Keratinocyte (primary cell): ENCODE data around the gene EFCAB8. TPM values are rescaled to one million over a fixed set of nuclear protein-coding genes. Genes with fewer than 3 reads are reported as not detected.

Experiments used
- DNase-seq: peaks from one replicate; pipeline ENCODE4 v3.0.0-alpha.2; 2011; ENCODE audit warnings: low read depth, missing footprints, low spot score
- FAIRE-seq: peaks from 2 replicates; lab custom pipeline; 2011; peaks lifted over from hg19 to GRCh38; lab: Jason Lieb, UNC
- H2AFZ ChIP-seq: 2 replicates; pipeline ENCODE4 v1.6.0; 2012; ENCODE audit warnings: low read length, control low read depth, inconsistent platforms; ENCODE audit not compliant: control insufficient read depth
- H3K27ac ChIP-seq: 2 replicates; pipeline ENCODE4 v1.5.1; 2011; ENCODE audit warnings: low read length; ENCODE audit not compliant: control insufficient read depth, insufficient read depth
- H3K27me3 ChIP-seq: 3 replicates; pipeline ENCODE4 v1.6.0; 2011; ENCODE audit warnings: low read length; ENCODE audit not compliant: control insufficient read depth, insufficient read depth; ENCODE audit errors: extremely low read depth
- H3K36me3 ChIP-seq, 2 experiments: 2 replicates in 1 of 2; 3 replicates in 1 of 2; pipeline ENCODE4 v1.5.1; 2011; ENCODE audit warnings: low read length in 2 of 2, mild to moderate bottlenecking in 1 of 2; ENCODE audit not compliant: control insufficient read depth in 2 of 2, insufficient read depth in 2 of 2; ENCODE audit errors: extremely low read depth in 1 of 2
- H3K4me1 ChIP-seq: 3 replicates; pipeline ENCODE4 v1.5.1; 2011; ENCODE audit warnings: low read length; ENCODE audit not compliant: control insufficient read depth, insufficient read depth; ENCODE audit errors: extremely low read depth
- H3K4me2 ChIP-seq: 3 replicates; pipeline ENCODE4 v1.6.0; 2011; ENCODE audit warnings: low read depth, low read length; ENCODE audit not compliant: control insufficient read depth, insufficient read depth; ENCODE audit errors: extremely low read depth
- H3K4me3 ChIP-seq, 3 experiments: fragments of 200-600 bp in 1 of 3; sonication (generic) in 1 of 3; 2 replicates in 2 of 3; 3 replicates in 1 of 3; pipeline ENCODE4 v1.5.1; 2011 to 2016; ENCODE audit warnings: low read length in 3 of 3, mild to moderate bottlenecking in 3 of 3, control low read depth in 2 of 3, inconsistent platforms in 1 of 3, low read depth in 1 of 3, mixed read lengths in 1 of 3, mixed run types in 1 of 3, moderate library complexity in 1 of 3; ENCODE audit not compliant: control insufficient read depth in 2 of 3, insufficient read depth in 2 of 3; ENCODE audit errors: extremely low read depth in 1 of 3
- H3K79me2 ChIP-seq: 2 replicates; pipeline ENCODE4 v1.6.0; 2012; ENCODE audit warnings: low read length; ENCODE audit not compliant: control insufficient read depth, insufficient read depth
- H3K9ac ChIP-seq: 3 replicates; pipeline ENCODE4 v1.6.0; 2011; ENCODE audit warnings: low read length; ENCODE audit not compliant: control insufficient read depth, insufficient read depth; ENCODE audit errors: extremely low read depth
- H3K9me1 ChIP-seq: 3 replicates; pipeline ENCODE4 v1.6.0; 2011; ENCODE audit warnings: low read length; ENCODE audit not compliant: control insufficient read depth, insufficient read depth; ENCODE audit errors: extremely low read depth
- H3K9me3 ChIP-seq: 2 replicates; pipeline ENCODE4 v1.5.1; 2012; ENCODE audit warnings: low read depth, low read length; ENCODE audit not compliant: control insufficient read depth
- H4K20me1 ChIP-seq: 3 replicates; pipeline ENCODE4 v1.6.0; 2011; ENCODE audit warnings: low read length; ENCODE audit not compliant: control insufficient read depth, insufficient read depth; ENCODE audit errors: extremely low read depth
- EZH2 ChIP-seq: IDR thresholded peaks from one replicate; pipeline ENCODE4 v1.6.1; 2012; ENCODE audit warnings: inconsistent platforms, mild to moderate bottlenecking, low read length, moderate library complexity
- dilution Hi-C: fragments of 300-500 bp; cut with MboI; formaldehyde crosslinking; loops from one replicate; pipeline ENCODE4 v1.7.0; 2020; ENCODE audit warnings: low sequenced_read_pairs; ENCODE audit not compliant: extremely low pct_ligation_motif_present
- polyA plus RNA-seq, 5 experiments: library from polyadenylated mRNA; depleted of rRNA in 3 of 5; stranded (reverse) in 3 of 5; stranded (forward) in 1 of 5; unstranded in 1 of 5; fragments of >200 nt; gene quantifications; 1 replicate in 1 of 5; 2 replicates in 3 of 5; 3 replicates in 1 of 5; pipeline versions ENCODE4 v1.2.1 to v1.2.3, GENCODE V29; 2011 to 2012; ENCODE audit warnings: missing spikeins in 2 of 5, low read depth in 1 of 5, low replicate concordance in 1 of 5
- TF ChIP-seq, protein P1 (sequence below), 3 experiments: IDR thresholded peaks in 1 of 3; conservative IDR thresholded peaks in 1 of 3; optimal IDR thresholded peaks in 1 of 3; 2 replicates in 2 of 3; 3 replicates in 1 of 3; pipeline versions ENCODE3 to v1.5.1; 2011; ENCODE audit warnings: low read length in 3 of 3, mild to moderate bottlenecking in 3 of 3, moderate library complexity in 2 of 3, control low read depth in 1 of 3, inconsistent platforms in 1 of 3; ENCODE audit not compliant: insufficient read depth in 2 of 3; ENCODE audit errors: extremely low read depth in 1 of 3

EFCAB8 gene
- polyA plus RNA-seq, 1 donor (not counting 4 experiments of a cell fraction or from before 2014, with no cell fraction given) = 0.03 TPM

DNA sequence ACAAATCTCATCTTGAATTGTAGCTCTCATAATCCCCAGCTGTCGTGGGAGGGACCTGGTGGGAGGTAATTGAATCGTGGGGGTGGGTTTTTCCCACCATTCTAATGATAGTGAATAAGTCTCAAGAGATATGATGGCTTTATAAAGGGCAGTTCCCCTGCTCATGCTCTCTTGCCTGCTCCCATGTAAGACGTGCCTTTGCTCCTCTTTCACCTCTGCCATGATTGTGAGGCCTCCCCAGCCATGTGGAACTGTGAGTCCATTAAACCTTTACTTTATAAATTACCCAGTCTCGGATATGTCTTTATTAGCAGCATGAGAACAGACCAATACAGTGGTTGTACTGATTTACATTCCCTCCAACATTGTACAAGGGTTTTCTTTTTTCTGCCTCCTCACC lies 75.9 kb downstream of the EFCAB8 start:
- Histone ChIP-seq H3K4me3 (no peak overlapping the region), H3K9me3 (no peaks in the 10 kb centered on the region)
- no peak for FAIRE-seq

DNA sequence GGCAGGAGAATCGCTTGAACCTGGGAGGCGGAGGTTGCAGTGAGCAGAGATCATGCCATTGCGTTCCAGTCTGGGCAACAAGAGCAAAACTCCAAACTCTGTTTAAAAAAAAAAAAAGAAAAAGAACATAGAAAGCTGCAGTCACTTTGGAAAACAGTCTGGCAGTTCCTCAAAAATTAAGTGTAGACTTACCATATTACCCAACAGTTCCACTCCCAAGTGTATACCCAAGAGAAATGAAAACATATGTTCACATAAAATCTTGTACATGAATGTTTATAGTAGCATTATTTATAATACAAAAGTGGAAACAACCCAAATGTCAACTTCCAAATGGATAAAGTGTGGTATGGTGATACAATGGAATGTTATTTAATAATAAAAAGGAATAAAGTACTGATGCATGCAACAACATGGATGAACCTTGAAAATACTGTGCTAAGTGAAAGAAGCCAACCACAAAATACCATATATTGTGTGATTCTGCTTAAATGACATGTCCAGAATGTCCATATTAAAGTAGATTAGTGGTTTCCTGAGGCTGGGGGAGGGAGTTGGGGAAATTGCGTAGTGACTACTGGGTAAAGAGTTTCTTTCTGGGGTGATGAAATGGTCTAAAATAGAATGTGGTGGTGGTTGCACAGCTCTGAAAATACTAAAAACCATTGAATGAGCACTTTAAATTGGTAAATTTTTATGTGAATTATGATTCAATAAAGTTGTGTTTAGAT lies 82.6 kb downstream of the EFCAB8 start:
- no peak for TF ChIP-seq EZH2
- TF ChIP-seq, protein P1, sequence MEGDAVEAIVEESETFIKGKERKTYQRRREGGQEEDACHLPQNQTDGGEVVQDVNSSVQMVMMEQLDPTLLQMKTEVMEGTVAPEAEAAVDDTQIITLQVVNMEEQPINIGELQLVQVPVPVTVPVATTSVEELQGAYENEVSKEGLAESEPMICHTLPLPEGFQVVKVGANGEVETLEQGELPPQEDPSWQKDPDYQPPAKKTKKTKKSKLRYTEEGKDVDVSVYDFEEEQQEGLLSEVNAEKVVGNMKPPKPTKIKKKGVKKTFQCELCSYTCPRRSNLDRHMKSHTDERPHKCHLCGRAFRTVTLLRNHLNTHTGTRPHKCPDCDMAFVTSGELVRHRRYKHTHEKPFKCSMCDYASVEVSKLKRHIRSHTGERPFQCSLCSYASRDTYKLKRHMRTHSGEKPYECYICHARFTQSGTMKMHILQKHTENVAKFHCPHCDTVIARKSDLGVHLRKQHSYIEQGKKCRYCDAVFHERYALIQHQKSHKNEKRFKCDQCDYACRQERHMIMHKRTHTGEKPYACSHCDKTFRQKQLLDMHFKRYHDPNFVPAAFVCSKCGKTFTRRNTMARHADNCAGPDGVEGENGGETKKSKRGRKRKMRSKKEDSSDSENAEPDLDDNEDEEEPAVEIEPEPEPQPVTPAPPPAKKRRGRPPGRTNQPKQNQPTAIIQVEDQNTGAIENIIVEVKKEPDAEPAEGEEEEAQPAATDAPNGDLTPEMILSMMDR (optimal IDR thresholded peaks at IDR 0.05 in 1 of 3, IDR thresholded peaks at IDR 0.05 in 1 of 3, conservative IDR thresholded peaks at IDR 0.05 in 1 of 3; ENCODE audit: extremely low read depth in 1 of 3, insufficient read depth in 2 of 3, low read length in 3 of 3) = no peak
- dilution Hi-C loops = no loop called here
- Histone ChIP-seq H3K79me2 (no peaks in the 10 kb centered on the region), H4K20me1 (no peaks in the 10 kb centered on the region), H3K36me3 (no peaks in the 10 kb centered on the region), H3K4me1 (no peaks in the 10 kb centered on the region), H2AFZ (no peak overlapping the region), H3K9me3 (no peaks in the 10 kb centered on the region), H3K4me2 (no peak overlapping the region), H3K27me3 (no peaks in the 10 kb centered on the region), H3K9me1 (no peaks in the 10 kb centered on the region), H3K9ac (no peak overlapping the region), H3K4me3 (no peak overlapping the region), H3K27ac (no peak overlapping the region)
- FAIRE-seq = no peak
- no peak for DNase-seq

More for the DNA sequence above, 75.9 kb downstream of the EFCAB8 start:
- Histone ChIP-seq H3K36me3 (no peaks in the 10 kb centered on the region), H3K27me3 (no peaks in the 10 kb centered on the region), H3K9ac (no peak overlapping the region), H3K9me1 (no peaks in the 10 kb centered on the region), H2AFZ (no peak overlapping the region), H3K4me2 (no peak overlapping the region), H3K4me1 (no peaks in the 10 kb centered on the region), H4K20me1 (no peaks in the 10 kb centered on the region), H3K79me2 (no peaks in the 10 kb centered on the region), H3K27ac (no peak overlapping the region)
- TF ChIP-seq, protein P1 (optimal IDR thresholded peaks at IDR 0.05 in 1 of 3, IDR thresholded peaks at IDR 0.05 in 1 of 3, conservative IDR thresholded peaks at IDR 0.05 in 1 of 3; ENCODE audit: extremely low read depth in 1 of 3, insufficient read depth in 2 of 3, low read length in 3 of 3) = no peak
- no peak for DNase-seq
- dilution Hi-C loops = no loop called here
